GM18526 (cell line): ENCODE results near the gene SPAG16.

Experiments
- POLR2A ChIP-seq: IDR thresholded peaks from 3 replicates; pipeline ENCODE4 v1.6.1; 2011; ENCODE audit not compliant: insufficient read length; ENCODE audit errors: extremely low read depth

SPAG16 gene

GRCh38 chr2:213766062-213766461, 481.8 kb downstream of the SPAG16 start:
- no peak for TF ChIP-seq POLR2A

GRCh38 chr2:213766465-213766901, 482.2 kb downstream of the SPAG16 start:
- no peak for TF ChIP-seq POLR2A

- TF ChIP-seq POLR2A = no peak
Measured at GRCh38 chr2:213787869-213788268, 503.6 kb downstream of the SPAG16 start.

DNA sequence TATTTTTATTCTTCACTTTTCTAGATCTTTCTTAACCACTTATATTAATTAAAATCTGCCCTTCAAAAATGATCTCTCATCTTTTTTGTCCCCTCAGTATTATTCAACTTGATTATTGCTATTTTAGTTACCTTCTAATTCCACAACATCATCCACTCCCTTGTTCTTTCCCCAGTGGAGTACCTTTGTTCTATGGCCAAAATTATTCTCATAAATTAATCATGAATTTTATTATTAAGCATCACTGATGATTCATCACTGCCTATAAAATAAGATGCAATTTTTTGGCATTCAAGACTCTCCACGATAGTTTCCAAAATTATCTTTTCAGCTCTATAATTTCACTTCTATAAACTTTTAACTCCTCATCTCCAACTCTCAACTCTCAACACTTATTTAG, 505.7 kb downstream of the SPAG16 start:
- TF ChIP-seq POLR2A = no peak

DNA sequence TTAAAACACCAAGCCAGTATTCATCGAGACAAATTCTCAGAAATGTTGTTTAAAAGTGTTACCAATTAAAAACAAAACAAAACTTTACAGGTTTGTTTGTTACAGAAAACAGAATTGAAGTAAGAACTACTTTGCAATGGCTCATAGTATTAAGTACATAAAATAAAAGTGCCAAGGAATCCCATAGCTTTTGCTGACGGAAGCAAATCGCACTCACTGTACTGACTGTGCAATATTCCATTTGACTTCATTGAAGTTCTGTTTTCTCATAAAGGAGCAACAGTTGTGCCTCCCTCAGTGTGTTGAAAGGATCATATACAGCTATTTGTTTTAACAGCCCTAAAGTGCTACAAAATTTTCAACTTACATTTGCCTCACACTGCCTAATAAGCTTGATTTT, 507.8 kb downstream of the SPAG16 start:
- no peak for TF ChIP-seq POLR2A

DNA sequence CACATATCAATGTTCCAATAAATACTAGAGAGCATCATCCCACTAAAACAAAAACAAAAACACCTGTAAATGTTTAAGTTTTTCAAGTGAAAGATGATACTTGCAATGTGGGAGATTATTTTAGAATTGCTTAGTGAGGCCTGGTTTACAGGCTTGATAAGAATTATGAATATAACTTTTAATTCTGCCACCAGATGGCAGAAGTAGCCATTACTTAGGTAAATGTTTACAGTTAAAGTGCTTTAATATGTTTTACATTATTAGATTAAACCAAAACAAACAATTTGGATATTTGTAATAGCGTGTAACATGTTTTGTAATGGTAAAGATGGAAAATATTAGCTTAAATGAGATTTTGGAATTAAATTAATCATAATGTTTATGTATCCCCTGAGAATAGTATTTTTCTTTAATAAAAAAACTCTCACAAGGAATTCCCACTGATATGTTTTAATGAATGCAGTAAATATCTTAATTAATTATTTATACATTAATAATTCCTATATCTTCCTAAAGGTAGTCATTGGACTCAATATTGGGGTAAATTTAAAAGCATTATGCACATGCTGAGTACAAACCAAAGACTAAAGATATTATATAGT, 522.0 kb downstream of the SPAG16 start:
- TF ChIP-seq POLR2A = no peak

GRCh38 chr2:213816583-213816982, 532.3 kb downstream of the SPAG16 start:
- no peak for TF ChIP-seq POLR2A

- TF ChIP-seq POLR2A = no peak
Measured at GRCh38 chr2:213818436-213818835, 534.2 kb downstream of the SPAG16 start.

GRCh38 chr2:213834331-213834730, 550.1 kb downstream of the SPAG16 start:
- TF ChIP-seq POLR2A = no peak

GRCh38 chr2:213834746-213835145, 550.5 kb downstream of the SPAG16 start:
- TF ChIP-seq POLR2A = no peak

DNA sequence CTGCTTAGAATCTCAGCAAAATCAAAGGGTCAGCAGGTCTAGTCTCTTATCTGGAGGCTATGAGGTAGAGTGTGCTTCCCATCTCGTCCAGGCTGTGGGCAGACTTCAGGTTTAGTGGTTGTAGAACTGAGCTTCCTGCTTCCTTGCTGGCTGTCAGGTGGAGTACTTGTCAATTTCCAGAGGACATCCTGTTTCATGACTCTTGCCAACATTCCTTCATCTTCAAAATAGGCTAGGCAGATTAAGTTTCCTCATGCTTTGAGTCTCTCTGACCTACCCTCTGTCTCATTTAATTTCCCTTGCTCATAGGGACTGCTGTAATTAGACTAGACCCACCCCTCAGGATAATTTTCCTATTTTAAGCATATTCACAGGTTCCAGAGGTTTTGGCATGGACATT, 562.6 kb downstream of the SPAG16 start:
- no peak for TF ChIP-seq POLR2A

- no peak for TF ChIP-seq POLR2A
Measured at GRCh38 chr2:213847316-213847715, 563.1 kb downstream of the SPAG16 start.

GRCh38 chr2:213848631-213849030, 564.4 kb downstream of the SPAG16 start:
- TF ChIP-seq POLR2A = no peak

DNA sequence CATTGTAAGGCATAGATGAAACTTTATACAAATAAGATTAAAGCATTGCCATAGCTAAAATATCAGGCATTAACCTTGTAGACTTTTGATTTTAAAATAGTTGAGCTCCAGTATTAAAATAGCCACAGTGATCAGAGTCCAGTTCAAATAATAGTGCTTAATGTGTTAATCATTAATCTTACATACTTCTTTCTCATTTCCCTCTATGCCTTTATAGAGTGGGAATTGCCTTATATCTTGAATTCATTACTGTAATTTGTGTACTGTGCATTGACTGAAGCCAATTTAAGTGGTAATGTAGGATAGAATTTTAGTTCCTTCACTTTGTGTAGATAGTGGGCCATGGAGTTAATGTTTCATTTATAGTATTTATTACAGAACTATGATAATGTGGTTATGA, 577.4 kb downstream of the SPAG16 start:
- TF ChIP-seq POLR2A = no peak

GRCh38 chr2:213862407-213863076, 578.3 kb downstream of the SPAG16 start:
- TF ChIP-seq POLR2A = no peak

GRCh38 chr2:213863541-213863940, 579.3 kb downstream of the SPAG16 start:
- no peak for TF ChIP-seq POLR2A

- no peak for TF ChIP-seq POLR2A
Measured at GRCh38 chr2:213868526-213868925, 584.3 kb downstream of the SPAG16 start.

DNA sequence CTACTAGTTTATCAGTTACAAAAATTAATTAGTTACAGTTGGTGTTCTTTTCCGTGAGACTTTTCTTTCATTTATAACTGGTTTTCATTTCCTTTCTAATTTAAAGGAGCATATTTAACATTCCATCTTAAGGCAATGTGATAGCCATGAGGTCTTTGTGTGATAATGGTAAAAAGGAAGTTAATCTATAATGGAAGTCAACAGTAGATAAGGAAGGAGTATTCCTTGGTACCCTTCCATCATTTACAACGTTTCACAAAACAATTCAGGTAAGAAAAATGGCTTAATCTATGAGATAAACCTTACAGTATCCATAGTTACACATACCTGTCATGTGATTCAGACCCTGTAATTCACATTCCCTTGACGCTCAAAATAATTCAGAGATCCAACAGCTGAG, 601.2 kb downstream of the SPAG16 start:
- TF ChIP-seq POLR2A = no peak

GRCh38 chr2:213914510-213914909, 630.2 kb downstream of the SPAG16 start:
- TF ChIP-seq POLR2A = no peak
